ENCODE results near the gene EPS8.

Gene EPS8

DNA sequence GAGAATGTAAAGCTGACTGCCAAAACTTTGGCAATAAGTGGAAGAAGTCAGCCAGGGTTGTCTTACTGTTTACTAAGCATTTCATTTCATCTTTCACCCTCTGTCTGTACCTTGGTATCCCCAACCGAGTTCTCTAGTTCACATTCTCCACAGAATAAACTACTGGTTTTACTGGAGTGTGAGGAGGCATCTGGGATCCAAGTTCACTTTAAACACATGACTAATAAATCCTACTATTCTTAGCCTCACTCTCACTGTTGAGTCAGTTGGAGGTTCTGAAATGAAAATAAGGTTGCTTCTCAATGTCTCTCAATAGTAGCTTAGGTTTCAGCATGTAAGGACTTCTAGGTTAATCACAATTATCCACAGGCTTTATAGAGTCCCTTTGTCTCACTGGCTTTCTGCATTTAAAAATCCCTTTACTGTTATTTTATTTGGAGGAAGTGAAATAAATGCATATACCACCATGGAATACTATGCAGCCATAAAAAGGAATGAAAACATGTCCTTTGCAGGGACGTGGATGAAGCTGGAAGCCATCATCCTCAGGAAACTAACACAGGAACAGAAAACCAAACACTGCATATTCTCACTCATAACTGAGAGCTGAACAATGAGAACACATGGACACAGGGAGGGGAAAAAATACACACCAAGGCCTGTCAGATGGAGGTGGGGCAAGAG, 95.8 kb downstream of the EPS8 start:
- H3K27me3 ChIP-seq (replicated peaks), result no peaks in the 10 kb centered on the region
- H3K27ac ChIP-seq, result peak overlapping the region; percentile 59
- in situ Hi-C loops (cut with HindIII; ENCODE audit: low pct_ligation_motif_present, low sequenced_read_pairs), result no loop called here
- TF ChIP-seq, protein P1, sequence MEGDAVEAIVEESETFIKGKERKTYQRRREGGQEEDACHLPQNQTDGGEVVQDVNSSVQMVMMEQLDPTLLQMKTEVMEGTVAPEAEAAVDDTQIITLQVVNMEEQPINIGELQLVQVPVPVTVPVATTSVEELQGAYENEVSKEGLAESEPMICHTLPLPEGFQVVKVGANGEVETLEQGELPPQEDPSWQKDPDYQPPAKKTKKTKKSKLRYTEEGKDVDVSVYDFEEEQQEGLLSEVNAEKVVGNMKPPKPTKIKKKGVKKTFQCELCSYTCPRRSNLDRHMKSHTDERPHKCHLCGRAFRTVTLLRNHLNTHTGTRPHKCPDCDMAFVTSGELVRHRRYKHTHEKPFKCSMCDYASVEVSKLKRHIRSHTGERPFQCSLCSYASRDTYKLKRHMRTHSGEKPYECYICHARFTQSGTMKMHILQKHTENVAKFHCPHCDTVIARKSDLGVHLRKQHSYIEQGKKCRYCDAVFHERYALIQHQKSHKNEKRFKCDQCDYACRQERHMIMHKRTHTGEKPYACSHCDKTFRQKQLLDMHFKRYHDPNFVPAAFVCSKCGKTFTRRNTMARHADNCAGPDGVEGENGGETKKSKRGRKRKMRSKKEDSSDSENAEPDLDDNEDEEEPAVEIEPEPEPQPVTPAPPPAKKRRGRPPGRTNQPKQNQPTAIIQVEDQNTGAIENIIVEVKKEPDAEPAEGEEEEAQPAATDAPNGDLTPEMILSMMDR (IDR thresholded peaks at IDR 0.05; ENCODE audit: low read depth, low read length, missing control alignments), result no peak
- no peak for DNase-seq
- no peaks in the 10 kb centered on the region for H3K36me3 ChIP-seq (replicated peaks)
- no peak overlapping the region for H3K4me3 ChIP-seq (ENCODE audit: low read depth, low read length)

DNA sequence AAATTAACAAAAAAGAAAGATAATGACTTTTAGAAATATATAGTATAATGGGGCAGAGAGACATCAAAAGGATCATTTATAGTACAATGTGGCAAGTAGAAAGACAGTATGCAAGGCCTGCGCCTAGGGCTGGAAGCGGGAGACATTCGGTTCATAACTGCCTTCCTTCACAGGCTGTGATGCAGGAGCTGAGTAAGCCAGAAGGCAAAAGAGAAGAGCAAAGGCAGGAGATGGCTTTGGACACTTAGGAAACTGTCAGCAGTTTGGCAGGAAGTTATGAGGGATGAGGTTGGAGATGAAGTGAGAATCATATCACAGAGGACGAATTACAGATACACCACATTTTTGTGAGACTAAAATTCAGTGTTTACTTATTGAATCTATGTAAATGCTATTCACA, 97.8 kb downstream of the EPS8 start:
- no peak overlapping the region for H3K27ac ChIP-seq
- DNase-seq, result no peak
- H3K36me3 ChIP-seq (replicated peaks), result no peaks in the 10 kb centered on the region
- TF ChIP-seq, protein P1 (IDR thresholded peaks at IDR 0.05; ENCODE audit: low read depth, low read length, missing control alignments), result no peak
- H3K27me3 ChIP-seq (replicated peaks), result no peaks in the 10 kb centered on the region
- H3K4me3 ChIP-seq (ENCODE audit: low read depth, low read length), result no peak overlapping the region
- in situ Hi-C loops (cut with HindIII; ENCODE audit: low pct_ligation_motif_present, low sequenced_read_pairs), result no loop called here

DNA sequence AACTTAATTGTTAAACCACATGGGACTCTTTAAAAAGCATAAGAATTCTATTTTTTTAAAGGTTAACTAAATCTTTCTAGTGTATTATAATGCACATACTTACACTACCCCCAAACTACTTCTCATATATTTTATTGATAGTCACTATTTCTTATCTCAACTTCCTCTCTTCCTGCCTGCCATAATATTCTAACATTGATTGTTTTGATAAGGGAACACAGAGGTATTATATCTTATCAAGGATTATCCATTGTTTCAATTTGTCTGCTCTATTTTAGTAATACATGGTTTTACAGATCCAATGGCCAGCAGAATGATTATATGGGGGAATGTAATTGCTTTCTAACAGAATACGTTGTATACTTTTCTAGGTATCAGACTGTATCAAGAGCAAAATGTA, 98.9 kb downstream of the EPS8 start:
- Histone ChIP-seq H3K4me3 (ENCODE audit: low read depth, low read length) (no peak overlapping the region), H3K27me3 (replicated peaks) (no peaks in the 10 kb centered on the region), H3K27ac (no peak overlapping the region), H3K36me3 (replicated peaks) (no peaks in the 10 kb centered on the region)
- in situ Hi-C loops (cut with HindIII; ENCODE audit: low pct_ligation_motif_present, low sequenced_read_pairs), result no loop called here
- TF ChIP-seq, protein P1 (IDR thresholded peaks at IDR 0.05; ENCODE audit: low read depth, low read length, missing control alignments), result no peak
- DNase-seq, result no peak

DNA sequence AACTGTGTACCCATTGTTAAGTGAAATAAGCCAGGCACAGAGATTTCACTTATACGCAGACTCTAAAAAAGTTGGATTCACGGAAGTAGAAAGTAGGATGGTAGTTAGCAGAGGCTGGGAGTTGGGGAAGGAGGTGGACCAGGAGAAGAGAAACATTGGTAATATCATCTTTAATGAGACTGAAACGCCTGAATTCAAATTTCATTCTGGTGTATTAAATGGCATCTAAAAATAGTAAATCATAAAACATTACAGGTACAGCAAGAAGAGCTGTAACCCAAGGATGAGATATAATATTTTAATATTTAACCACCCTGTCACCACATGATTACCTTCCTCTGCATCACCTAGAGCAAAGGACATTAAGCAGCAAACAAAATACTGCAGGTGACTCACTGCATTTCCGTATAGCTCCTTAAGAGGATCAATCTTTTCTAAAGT, 99.4 kb downstream of the EPS8 start:
- H3K27me3 ChIP-seq (replicated peaks), result no peaks in the 10 kb centered on the region
- DNase-seq, result no peak
- TF ChIP-seq, protein P1 (IDR thresholded peaks at IDR 0.05; ENCODE audit: low read depth, low read length, missing control alignments), result no peak
- in situ Hi-C loops (cut with HindIII; ENCODE audit: low pct_ligation_motif_present, low sequenced_read_pairs), result no loop called here
- peak overlapping the region; percentile 73 for H3K27ac ChIP-seq
- H3K36me3 ChIP-seq (replicated peaks), result no peaks in the 10 kb centered on the region
- no peak overlapping the region for H3K4me3 ChIP-seq (ENCODE audit: low read depth, low read length)

DNA sequence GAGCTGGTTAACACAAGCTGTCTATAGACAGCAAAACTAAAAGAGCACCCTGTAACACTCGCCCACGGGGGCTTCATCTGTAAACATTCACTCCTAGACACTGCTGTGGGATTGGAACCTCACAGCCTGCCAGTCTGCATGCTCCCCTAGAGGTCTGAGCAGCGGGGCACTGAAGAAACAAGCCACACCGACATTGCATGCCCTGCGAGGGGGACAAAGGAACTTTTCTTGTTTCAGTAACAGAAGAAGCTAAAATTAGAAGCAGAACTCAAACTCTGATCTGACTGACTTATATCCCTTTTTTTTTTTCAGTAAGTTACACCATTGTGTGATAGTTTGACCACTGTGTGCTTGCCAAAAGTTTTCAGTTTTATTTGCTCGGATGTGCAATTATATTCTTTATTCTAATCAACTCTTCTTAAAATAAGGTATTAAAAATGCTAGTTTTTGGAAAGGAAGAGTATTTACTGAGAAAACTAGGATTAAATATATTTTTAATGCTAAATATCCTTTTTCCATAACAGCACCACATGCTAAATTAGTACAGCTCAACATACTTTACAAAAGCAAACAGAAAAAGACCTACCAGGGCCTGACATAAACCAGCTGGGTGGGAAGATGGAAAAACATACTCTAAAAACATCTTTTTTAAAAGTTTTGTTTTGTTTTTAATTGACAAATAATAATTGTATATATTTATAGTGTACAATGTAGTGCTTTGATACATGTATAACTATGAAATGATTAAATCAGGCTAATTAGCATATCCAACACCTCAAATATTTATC, 100.2 kb downstream of the EPS8 start:
- Histone ChIP-seq H3K27me3 (replicated peaks) (no peaks in the 10 kb centered on the region), H3K27ac (peak overlapping the region; percentile 73), H3K4me3 (ENCODE audit: low read depth, low read length) (peak overlapping the region; percentile 50), H3K36me3 (replicated peaks) (no peaks in the 10 kb centered on the region)
- TF ChIP-seq, protein P1 (IDR thresholded peaks at IDR 0.05; ENCODE audit: low read depth, low read length, missing control alignments), result peak; percentile 34
- DNase-seq, result no peak
- in situ Hi-C loops (cut with HindIII; ENCODE audit: low pct_ligation_motif_present, low sequenced_read_pairs), result no loop called here

Measured in brain microvascular endothelial cell (primary cell).